Adrenal gland (tissue), 12 donors: Measurements from ENCODE around the gene CCDC159. TPM values are rescaled to one million over a fixed set of nuclear protein-coding genes. Genes with fewer than 3 reads are reported as not detected.
"Not testable (repeated sequence)": the region's sequence is repeated elsewhere in the genome, so short reads cannot be mapped to it uniquely, and the experiment has no call there.

Source experiments
- DNase-seq, 7 donors: peaks; one replicate each; pipeline ENCODE4 v3.0.0-alpha.2; 2019 to 2020
- H3K27ac ChIP-seq, 5 donors: fragments of 200-600 bp; sonication (generic) in 4 of 5; 1 replicate in 3 of 5; 2 replicates in 2 of 5; pipeline versions ENCODE4 v1.5.1 to v1.8.0; 2016 to 2020; ENCODE audit warnings: mild to moderate bottlenecking in 1 of 5
- H3K27me3 ChIP-seq: fragments of 200-600 bp; 2 replicates; pipeline ENCODE4 v1.8.0; 2021
- H3K36me3 ChIP-seq, 2 donors: fragments of 200-600 bp; replicated peaks in 1 of 2; 1 replicate in 1 of 2; 2 replicates in 1 of 2; pipeline versions ENCODE4 v1.5.1 to v1.8.0; 2018 to 2022
- H3K4me1 ChIP-seq, 2 donors: fragments of 200-600 bp; replicated peaks in 1 of 2; 1 replicate in 1 of 2; 2 replicates in 1 of 2; pipeline versions ENCODE4 v1.5.1 to v1.8.0; 2018 to 2021
- H3K4me3 ChIP-seq, 4 donors: fragments of 200-600 bp; sonication (generic) in 3 of 4; one replicate each; pipeline ENCODE4 v1.5.1; 2016 to 2018
- H3K9me3 ChIP-seq, 3 donors: fragments of 200-600 bp; sonication (generic) in 1 of 3; replicated peaks in 1 of 3; 1 replicate in 2 of 3; 2 replicates in 1 of 3; pipeline versions ENCODE4 v1.5.1 to v1.8.0; 2016 to 2021
- POLR2A ChIP-seq, 2 donors: fragments of 450-650 bp; IDR thresholded peaks; one replicate each; pipeline ENCODE4 v1.6.1; 2017; ENCODE audit warnings: antibody characterized with exemption in 2 of 2, mild to moderate bottlenecking in 2 of 2, moderate library complexity in 1 of 2
- WGBS, 4 donors: extraction: QIAGEN DNeasy Blood & Tissue Kit in 2 of 4; methylation state at CpG; one replicate each; pipeline versions ENCODE4 v1.1.5 to v1.1.7; 2013 to 2017; 5-methylcytosine and 5-hydroxymethylcytosine counted together
- intact Hi-C, 2 donors: fragments of 100-400 bp; cut with DNase I; formaldehyde crosslinking; loops; one replicate each; pipeline versions ENCODE4 v1.14.1 to v1.15.0; 2022 to 2023
- polyA plus RNA-seq, 3 donors: library from polyadenylated mRNA; stranded (reverse); fragments of 200-250 nt in 2 of 3; fragments of 350-450 nt in 1 of 3; fragmentation: Illumina TruSeq in 1 of 3; extraction: RNeasy Lipid Tissue Mini Kit (QIAGEN cat#74804) in 1 of 3; gene quantifications; one replicate each; pipeline ENCODE4 v1.2.3, GENCODE V29; 2013 to 2014
- total RNA-seq, 9 donors: library from RNA; depleted of rRNA in 4 of 9; stranded (reverse); fragments of >200 nt in 4 of 9; fragments of 120-200 nt in 1 of 9; fragmentation: NEBNext Ultra II Directional in 1 of 9; extraction: Animal tissue kit (Norgen Biotek cat#: 25700) in 1 of 9; gene quantifications; one replicate each; pipeline versions ENCODE4 v1.1.0 to v1.2.4, GENCODE V29; 2013 to 2023
- TF ChIP-seq, protein P1 (sequence below), 6 experiments: fragments of 450-650 bp in 4 of 6; fragments of 200-600 bp in 2 of 6; sonication (generic) in 1 of 6; IDR thresholded peaks; 1 replicate in 5 of 6; 2 replicates in 1 of 6; pipeline versions ENCODE4 v1.5.1 to v1.8.0; 2016 to 2021; ENCODE audit warnings: antibody characterized with exemption in 6 of 6, mild to moderate bottlenecking in 2 of 6, moderate library complexity in 1 of 6
- donor health status: healthy with polysubstance abuse.
- donor health status: Bipolar disorder and iron deficiency.
- donor health status: DM: yes; HTN: yes; CAD: no.
- donor health status: DM: no; HTN: no; CAD: no.
- donor health status: DM: no; HTN: no; CAD: no.
- donor health status: DM: yes; HTN: yes; CAD: no.

CCDC159 gene
- total and polyA plus RNA-seq, 12 donors = 24.1 to 479 (median 58.8) TPM

DNA sequence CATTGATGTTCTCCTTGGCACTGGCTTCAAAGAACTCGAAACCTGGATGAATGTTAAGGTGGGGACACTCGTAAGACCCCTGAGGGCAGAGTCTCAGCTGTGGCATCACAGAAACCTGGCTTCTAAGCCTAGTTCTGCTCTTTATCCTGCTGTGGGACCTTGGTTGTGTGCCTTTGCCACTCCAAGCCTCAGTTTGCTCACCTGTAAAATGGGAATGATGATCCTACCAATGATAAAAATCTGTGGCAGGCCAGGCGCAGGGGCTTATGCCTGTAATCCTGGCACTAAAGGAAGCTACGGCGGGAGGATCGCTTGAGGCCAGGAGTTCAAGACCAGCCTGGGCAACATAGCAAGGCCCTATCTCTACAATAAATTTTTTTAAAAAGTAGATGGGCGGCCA, 20.8 kb upstream of the CCDC159 start:
- Histone ChIP-seq H3K4me3 (no peak overlapping the region), H3K27ac (no peak overlapping the region), H3K9me3 (no peaks in the 10 kb centered on the region), H3K36me3 (peaks cover 0 to 11% of the 10 kb centered on the region in 2 donors), H3K27me3 (no peaks in the 10 kb centered on the region), H3K4me1 (peaks cover 12 to 18% of the 10 kb centered on the region in 2 donors)
- no peak for DNase-seq
- TF ChIP-seq POLR2A (IDR thresholded peaks at IDR 0.05) = no peak
- intact Hi-C loops = no loop called here
- WGBS, 4 donors = 89 to 100% (median 99%) methylated on average over 6 to 7 of the region's 7 CpGs

DNA sequence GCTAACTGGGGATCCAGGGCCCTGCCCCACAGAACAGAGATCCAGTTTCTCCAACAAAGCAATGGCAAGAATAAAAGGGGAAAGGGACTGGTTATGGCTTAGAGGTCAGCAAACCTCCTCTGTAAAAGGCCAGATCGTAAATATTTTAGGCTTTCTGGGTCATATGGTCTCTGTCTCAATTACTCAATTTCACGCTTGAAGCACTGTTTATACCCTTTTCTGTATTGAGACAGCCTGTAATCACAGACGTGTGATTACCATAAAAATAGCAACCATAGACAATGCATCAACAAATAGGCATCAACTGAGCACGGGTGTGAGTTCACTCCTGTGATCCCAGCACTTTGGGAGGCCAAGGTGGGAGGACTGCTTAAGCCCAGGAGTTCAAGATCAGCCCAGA, 16.2 kb upstream of the CCDC159 start:
- DNase-seq = no peak
- H3K36me3 ChIP-seq = peaks cover 0 to 30% of the 10 kb centered on the region in 2 donors
- WGBS, 4 donors = 69 to 84% (median 81%) methylated on average over 4 of the region's 4 CpGs

DNA sequence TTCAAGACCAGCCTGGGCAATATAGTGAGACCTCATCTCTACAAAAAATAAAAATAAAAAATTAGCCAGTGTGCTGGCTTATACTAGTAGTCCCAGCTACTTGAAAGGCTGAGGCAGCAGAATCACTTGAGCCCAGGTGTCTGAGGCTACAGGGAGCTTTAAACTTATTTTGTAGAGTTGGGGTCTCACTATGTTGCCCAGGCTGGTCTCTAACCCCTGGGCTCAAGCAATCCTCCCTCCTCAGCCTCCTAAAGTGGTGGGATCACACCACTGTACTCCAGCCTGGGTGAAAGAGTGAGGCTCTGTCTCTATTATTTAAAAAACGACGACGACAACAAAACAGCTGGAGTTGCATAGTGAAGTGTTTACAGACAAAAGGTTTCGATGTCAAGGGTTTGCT, 14.8 kb upstream of the CCDC159 start:
- Histone ChIP-seq H3K27ac (no peak overlapping the region), H3K9me3 (no peaks in the 10 kb centered on the region), H3K27me3 (no peaks in the 10 kb centered on the region), H3K36me3 (peaks cover 0 to 44% of the 10 kb centered on the region in 2 donors), H3K4me3 (no peak overlapping the region), H3K4me1 (no peaks in the 10 kb centered on the region)
- no peak for DNase-seq
- 77 to 96% (median 86%) methylated on average over 4 of the region's 4 CpGs for WGBS, 4 donors
- TF ChIP-seq, protein P1, sequence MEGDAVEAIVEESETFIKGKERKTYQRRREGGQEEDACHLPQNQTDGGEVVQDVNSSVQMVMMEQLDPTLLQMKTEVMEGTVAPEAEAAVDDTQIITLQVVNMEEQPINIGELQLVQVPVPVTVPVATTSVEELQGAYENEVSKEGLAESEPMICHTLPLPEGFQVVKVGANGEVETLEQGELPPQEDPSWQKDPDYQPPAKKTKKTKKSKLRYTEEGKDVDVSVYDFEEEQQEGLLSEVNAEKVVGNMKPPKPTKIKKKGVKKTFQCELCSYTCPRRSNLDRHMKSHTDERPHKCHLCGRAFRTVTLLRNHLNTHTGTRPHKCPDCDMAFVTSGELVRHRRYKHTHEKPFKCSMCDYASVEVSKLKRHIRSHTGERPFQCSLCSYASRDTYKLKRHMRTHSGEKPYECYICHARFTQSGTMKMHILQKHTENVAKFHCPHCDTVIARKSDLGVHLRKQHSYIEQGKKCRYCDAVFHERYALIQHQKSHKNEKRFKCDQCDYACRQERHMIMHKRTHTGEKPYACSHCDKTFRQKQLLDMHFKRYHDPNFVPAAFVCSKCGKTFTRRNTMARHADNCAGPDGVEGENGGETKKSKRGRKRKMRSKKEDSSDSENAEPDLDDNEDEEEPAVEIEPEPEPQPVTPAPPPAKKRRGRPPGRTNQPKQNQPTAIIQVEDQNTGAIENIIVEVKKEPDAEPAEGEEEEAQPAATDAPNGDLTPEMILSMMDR (IDR thresholded peaks at IDR 0.05) = no peak
- no peak for TF ChIP-seq POLR2A (IDR thresholded peaks at IDR 0.05)
- intact Hi-C loops = no loop called here

More for the DNA sequence above, 16.2 kb upstream of the CCDC159 start:
- Histone ChIP-seq H3K27ac (no peak overlapping the region), H3K9me3 (no peaks in the 10 kb centered on the region), H3K4me3 (no peak overlapping the region), H3K27me3 (no peaks in the 10 kb centered on the region), H3K4me1 (no peaks in the 10 kb centered on the region)
- TF ChIP-seq, protein P1 (IDR thresholded peaks at IDR 0.05) = no peak
- no peak for TF ChIP-seq POLR2A (IDR thresholded peaks at IDR 0.05)
- intact Hi-C loops = no loop called here

DNA sequence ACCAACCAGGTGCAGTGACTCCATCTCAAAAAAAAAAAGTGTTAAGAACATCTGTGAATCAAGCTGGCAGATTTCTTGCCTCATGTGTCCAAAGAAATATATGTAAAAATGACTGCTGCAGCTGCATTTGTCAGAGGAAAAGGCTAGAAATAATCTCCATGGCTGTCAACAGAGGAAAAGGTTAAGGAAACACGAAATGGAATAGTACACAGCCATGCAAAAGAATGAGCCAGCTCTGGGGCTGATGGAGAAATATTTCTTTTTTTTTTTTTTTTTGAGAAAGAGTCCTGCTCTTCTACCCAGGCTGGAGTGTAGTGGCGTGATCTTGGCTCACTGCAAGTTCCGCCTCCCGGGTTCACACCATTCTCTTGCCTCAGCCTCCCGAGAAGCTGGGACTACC, 13.5 kb upstream of the CCDC159 start:
- H3K36me3 ChIP-seq = peaks cover 0 to 38% of the 10 kb centered on the region in 2 donors
- no peak overlapping the region for H3K27ac ChIP-seq
- H3K9me3 ChIP-seq = no peaks in the 10 kb centered on the region
- no peak for TF ChIP-seq POLR2A (IDR thresholded peaks at IDR 0.05)
- TF ChIP-seq, protein P1 (IDR thresholded peaks at IDR 0.05) = no peak
- no peak overlapping the region for H3K4me3 ChIP-seq
- WGBS, 4 donors = 93 to 95% (median 94%) methylated on average over 5 of the region's 5 CpGs
- intact Hi-C loops = no loop called here
- no peaks in the 10 kb centered on the region for H3K27me3 ChIP-seq
- no peak for DNase-seq
- no peaks in the 10 kb centered on the region for H3K4me1 ChIP-seq

DNA sequence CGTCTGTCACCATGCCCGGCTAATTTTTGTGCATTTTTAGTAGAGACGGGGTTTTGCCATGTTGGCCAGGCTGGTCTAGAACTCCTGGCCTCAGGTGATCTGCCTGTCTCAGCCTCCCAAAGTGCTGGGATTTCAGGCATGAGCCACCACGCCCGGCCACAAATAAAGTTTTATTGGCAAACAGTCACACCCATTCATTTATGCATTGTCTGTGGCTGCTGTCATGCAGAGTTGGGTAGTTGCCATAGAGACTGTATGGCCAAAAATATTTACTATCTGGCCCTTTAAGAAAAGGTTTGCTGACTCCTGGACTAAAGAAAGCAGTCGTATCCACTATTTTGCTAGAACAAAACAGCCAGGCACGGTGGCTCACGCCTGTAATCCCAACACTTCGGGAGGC, 12.5 kb upstream of the CCDC159 start:
- H3K4me3 ChIP-seq, H3K9me3 ChIP-seq, H3K27ac ChIP-seq, intact Hi-C loops, DNase-seq, H3K27me3 ChIP-seq, H3K4me1 ChIP-seq: not testable (repeated sequence)
- H3K36me3 ChIP-seq = peaks cover 0 to 38% of the 10 kb centered on the region in 2 donors
- WGBS, 4 donors = 86 to 94% (median 89%) methylated on average over 9 of the region's 9 CpGs
